GM23338 (cell line): Measurements from ENCODE around the gene C1orf50. TPM values are rescaled to one million over a fixed set of nuclear protein-coding genes. Genes with fewer than 3 reads are reported as not detected.

Experiments
- ATAC-seq: fragments of 200-7000 bp; cut with Tn5 transposase; 3 replicates; pipeline ENCODE4 v1.9.1; 2020
- DNase-seq: peaks from one replicate; pipeline ENCODE4 v3.0.0-alpha.2; 2015; ENCODE audit warnings: low spot score
- H2AFZ ChIP-seq: fragments of 200-600 bp; sonication (generic); 2 replicates; pipeline ENCODE4 v1.8.0; 2016; ENCODE audit warnings: antibody characterized with exemption, mild to moderate bottlenecking, moderate library complexity
- H3F3A ChIP-seq: fragments of 200-600 bp; sonication (generic); replicated peaks from 2 replicates; pipeline ENCODE4 v1.8.0; 2017; ENCODE audit warnings: antibody characterized with exemption, mixed run types, low read depth
- H3K27ac ChIP-seq: fragments of 200-600 bp; sonication (generic); 2 replicates; pipeline ENCODE4 v1.6.1; 2016; ENCODE audit warnings: low read depth
- H3K27me3 ChIP-seq: fragments of 200-600 bp; sonication (generic); 2 replicates; pipeline ENCODE4 v1.8.0; 2016; ENCODE audit warnings: mild to moderate bottlenecking, mixed run types, moderate library complexity; ENCODE audit not compliant: insufficient read depth
- H3K36me3 ChIP-seq: fragments of 200-600 bp; sonication (generic); 2 replicates; pipeline ENCODE4 v1.8.0; 2016; ENCODE audit warnings: mild to moderate bottlenecking; ENCODE audit not compliant: insufficient read depth
- H3K4me1 ChIP-seq: fragments of 200-600 bp; sonication (generic); 2 replicates; pipeline ENCODE4 v1.8.0; 2016; ENCODE audit warnings: mild to moderate bottlenecking, moderate library complexity; ENCODE audit not compliant: insufficient read depth
- H3K4me2 ChIP-seq: fragments of 200-600 bp; sonication (generic); 2 replicates; pipeline ENCODE4 v1.7.1; 2017; ENCODE audit warnings: mixed run types
- H3K4me3 ChIP-seq: fragments of 200-600 bp; sonication (generic); 2 replicates; pipeline ENCODE4 v1.6.1; 2016; ENCODE audit warnings: mixed run types
- H3K79me2 ChIP-seq: fragments of 200-600 bp; sonication (generic); replicated peaks from 2 replicates; pipeline ENCODE4 v1.8.0; 2017; ENCODE audit warnings: mild to moderate bottlenecking; ENCODE audit not compliant: insufficient read depth
- H3K9me2 ChIP-seq: fragments of 200-600 bp; sonication (generic); 2 replicates; pipeline ENCODE4 v1.8.0; 2017; ENCODE audit not compliant: insufficient read depth
- H4K20me1 ChIP-seq: fragments of 200-600 bp; sonication (generic); replicated peaks from 2 replicates; pipeline ENCODE4 v1.8.0; 2017; ENCODE audit warnings: mild to moderate bottlenecking; ENCODE audit not compliant: insufficient read depth
- H3K27ac Mint-ChIP-seq: 2 replicates; pipeline ENCODE4 v1.8.0; 2020; ENCODE audit warnings: inconsistent platforms, mild to moderate bottlenecking, moderate library complexity, mixed read lengths
- H3K27me3 Mint-ChIP-seq: 3 replicates; pipeline ENCODE4 v1.8.0; 2022; ENCODE audit warnings: low read depth, mild to moderate bottlenecking, moderate library complexity, mixed read lengths, inconsistent platforms; ENCODE audit not compliant: insufficient read depth, poor library complexity
- H3K36me3 Mint-ChIP-seq: 3 replicates; pipeline ENCODE4 v1.8.0; 2021; ENCODE audit warnings: low read depth, mild to moderate bottlenecking, inconsistent platforms, moderate library complexity, mixed read lengths
- H3K4me1 Mint-ChIP-seq: 3 replicates; pipeline ENCODE4 v1.8.0; 2020; ENCODE audit warnings: mild to moderate bottlenecking, inconsistent platforms, mixed read lengths
- H3K4me3 Mint-ChIP-seq: 3 replicates; pipeline ENCODE4 v1.8.0; 2021; ENCODE audit warnings: moderate library complexity, mild to moderate bottlenecking, inconsistent platforms, mixed read lengths
- H3K9me3 Mint-ChIP-seq: 3 replicates; pipeline ENCODE4 v1.8.0; 2020; ENCODE audit warnings: moderate library complexity, mild to moderate bottlenecking, inconsistent platforms, mixed read lengths
- CREB1 ChIP-seq: fragments of 250-450 bp; sonication (Bioruptor Pico); IDR thresholded peaks from 2 replicates; pipeline ENCODE4 v1.5.0; 2020; ENCODE audit warnings: low read depth, mild to moderate bottlenecking, moderate library complexity
- CTCF ChIP-seq, 2 experiments: fragments of 200-600 bp in 1 of 2; sonication (generic) in 1 of 2; conservative IDR thresholded peaks; 2 replicates each; pipeline versions ENCODE4 v1.5.1 to v1.6.1; 2016 to 2017; ENCODE audit warnings: antibody characterized with exemption in 2 of 2, low read depth in 2 of 2, mild to moderate bottlenecking in 2 of 2, moderate library complexity in 1 of 2
- ETS1 ChIP-seq: IDR thresholded peaks from 2 replicates; pipeline ENCODE4 v1.6.1; 2016; ENCODE audit warnings: antibody characterized with exemption
- EZH2 ChIP-seq: fragments of 200-600 bp; sonication (generic); IDR thresholded peaks from one replicate; pipeline ENCODE4 v1.8.0; 2017; ENCODE audit warnings: antibody characterized with exemption, mild to moderate bottlenecking, low read depth; ENCODE audit not compliant: unreplicated experiment
- EZH2phosphoT487 ChIP-seq: fragments of 200-600 bp; sonication (generic); IDR thresholded peaks from one replicate; pipeline ENCODE4 v1.8.1; 2018; ENCODE audit warnings: antibody characterized with exemption; ENCODE audit not compliant: unreplicated experiment
- JUNB ChIP-seq: IDR thresholded peaks from one replicate; pipeline ENCODE4 v1.6.1; 2016; ENCODE audit warnings: antibody characterized with exemption; ENCODE audit not compliant: unreplicated experiment
- NANOG ChIP-seq: IDR thresholded peaks from 2 replicates; pipeline ENCODE4 v1.6.1; 2016; ENCODE audit warnings: antibody characterized with exemption, borderline replicate concordance
- POLR2AphosphoS5 ChIP-seq: IDR thresholded peaks from 2 replicates; pipeline ENCODE4 v1.6.1; 2016; ENCODE audit warnings: antibody characterized with exemption, low read depth
- STAT1 ChIP-seq: IDR thresholded peaks from one replicate; pipeline ENCODE4 v1.6.1; 2016; ENCODE audit warnings: antibody characterized with exemption; ENCODE audit not compliant: unreplicated experiment
- ZNF114 ChIP-seq: fragments of 250-450 bp; sonication (Bioruptor Pico); IDR thresholded peaks from 2 replicates; pipeline ENCODE4 v1.5.0; 2020; ENCODE audit warnings: mild to moderate bottlenecking, moderate library complexity
- ZNF331 ChIP-seq: fragments of 250-450 bp; sonication (Bioruptor Pico); IDR thresholded peaks from 2 replicates; pipeline ENCODE4 v1.5.0; 2020; ENCODE audit warnings: low read depth, mild to moderate bottlenecking, moderate library complexity
- ZNF462 ChIP-seq: fragments of 250-450 bp; sonication (Bioruptor Pico); IDR thresholded peaks from 2 replicates; pipeline ENCODE4 v1.5.0; 2020; ENCODE audit warnings: mild to moderate bottlenecking, moderate library complexity
- polyA plus RNA-seq: library from polyadenylated mRNA; unstranded; fragments of >200 nt; fragmentation: Nextera tagmentation; extraction: Ambion mirVana; gene quantifications from 2 replicates; pipeline ENCODE4 v1.2.1, GENCODE V29; 2016
- total RNA-seq: library from RNA; depleted of rRNA; stranded (reverse); fragments of >200 nt; shearing (Covaris generic); gene quantifications from 2 replicates; pipeline ENCODE4 v1.2.3, GENCODE V29; 2014
- TF ChIP-seq, protein P1 (sequence below): IDR thresholded peaks from one replicate; pipeline ENCODE4 v1.6.1; 2018; ENCODE audit warnings: antibody characterized with exemption; ENCODE audit not compliant: unreplicated experiment

Gene C1orf50
- total and polyA plus RNA-seq, 2 experiments from 2014 or later: 4.4 to 4.7 TPM

DNA sequence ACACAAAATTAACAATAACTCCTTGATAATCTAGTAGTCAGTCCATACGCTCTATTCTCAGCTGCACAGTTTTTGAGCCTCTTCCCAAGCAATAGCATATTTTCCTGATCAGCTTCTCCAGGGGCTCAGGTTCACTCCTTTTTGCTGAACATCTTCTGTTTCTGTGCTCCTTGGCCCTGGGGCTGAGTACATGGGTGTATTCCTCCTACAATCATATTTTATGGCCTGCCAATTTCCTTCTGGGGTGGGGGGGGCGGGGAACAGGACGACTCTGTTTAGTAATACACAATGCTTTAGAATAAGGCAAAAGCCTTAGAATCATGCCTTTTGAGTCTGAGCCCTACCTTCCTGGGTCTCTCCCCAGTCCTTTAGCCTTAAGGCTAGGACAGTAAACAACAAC lies 35.5 kb upstream of the C1orf50 start:
- Histone ChIP-seq H4K20me1 (no peaks in the 10 kb centered on the region), H3K27ac (no peak overlapping the region), H2AFZ (no peak overlapping the region), H3K27me3 (no peaks in the 10 kb centered on the region), H3K36me3 (no peaks in the 10 kb centered on the region), H3K9me2 (no peaks in the 10 kb centered on the region), H3F3A (no peaks in the 10 kb centered on the region), H3K4me2 (no peak overlapping the region), H3K4me3 (no peak overlapping the region), H3K79me2 (no peaks in the 10 kb centered on the region), H3K4me1 (no peaks in the 10 kb centered on the region)
- ATAC-seq (no peak), DNase-seq (no peak)
- Mint-ChIP-seq H3K36me3 (no peaks in the 10 kb centered on the region; the same call in 2 of the 3 replicates), H3K27ac (no peak overlapping the region), H3K4me1 (peaks cover 12% of the 10 kb centered on the region), H3K27me3 (peaks cover 4% of the 10 kb centered on the region), H3K4me3 (no peak overlapping the region), H3K9me3 (no peaks in the 10 kb centered on the region)
- TF ChIP-seq EZH2: no peak
- TF ChIP-seq JUNB: no peak
- TF ChIP-seq STAT1: no peak
- TF ChIP-seq, protein P1, sequence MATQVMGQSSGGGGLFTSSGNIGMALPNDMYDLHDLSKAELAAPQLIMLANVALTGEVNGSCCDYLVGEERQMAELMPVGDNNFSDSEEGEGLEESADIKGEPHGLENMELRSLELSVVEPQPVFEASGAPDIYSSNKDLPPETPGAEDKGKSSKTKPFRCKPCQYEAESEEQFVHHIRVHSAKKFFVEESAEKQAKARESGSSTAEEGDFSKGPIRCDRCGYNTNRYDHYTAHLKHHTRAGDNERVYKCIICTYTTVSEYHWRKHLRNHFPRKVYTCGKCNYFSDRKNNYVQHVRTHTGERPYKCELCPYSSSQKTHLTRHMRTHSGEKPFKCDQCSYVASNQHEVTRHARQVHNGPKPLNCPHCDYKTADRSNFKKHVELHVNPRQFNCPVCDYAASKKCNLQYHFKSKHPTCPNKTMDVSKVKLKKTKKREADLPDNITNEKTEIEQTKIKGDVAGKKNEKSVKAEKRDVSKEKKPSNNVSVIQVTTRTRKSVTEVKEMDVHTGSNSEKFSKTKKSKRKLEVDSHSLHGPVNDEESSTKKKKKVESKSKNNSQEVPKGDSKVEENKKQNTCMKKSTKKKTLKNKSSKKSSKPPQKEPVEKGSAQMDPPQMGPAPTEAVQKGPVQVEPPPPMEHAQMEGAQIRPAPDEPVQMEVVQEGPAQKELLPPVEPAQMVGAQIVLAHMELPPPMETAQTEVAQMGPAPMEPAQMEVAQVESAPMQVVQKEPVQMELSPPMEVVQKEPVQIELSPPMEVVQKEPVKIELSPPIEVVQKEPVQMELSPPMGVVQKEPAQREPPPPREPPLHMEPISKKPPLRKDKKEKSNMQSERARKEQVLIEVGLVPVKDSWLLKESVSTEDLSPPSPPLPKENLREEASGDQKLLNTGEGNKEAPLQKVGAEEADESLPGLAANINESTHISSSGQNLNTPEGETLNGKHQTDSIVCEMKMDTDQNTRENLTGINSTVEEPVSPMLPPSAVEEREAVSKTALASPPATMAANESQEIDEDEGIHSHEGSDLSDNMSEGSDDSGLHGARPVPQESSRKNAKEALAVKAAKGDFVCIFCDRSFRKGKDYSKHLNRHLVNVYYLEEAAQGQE: no peak
- no peak for TF ChIP-seq NANOG
- TF ChIP-seq CTCF (conservative IDR thresholded peaks at IDR 0.05; ENCODE audit: low read depth in 2 of 2): no peak
- TF ChIP-seq ZNF462: no peak
- no peak for TF ChIP-seq ETS1
- no peak for TF ChIP-seq CREB1
- no peak for TF ChIP-seq POLR2AphosphoS5
- no peak for TF ChIP-seq ZNF114 (CRISPR knock-in tag)
- no peak for TF ChIP-seq EZH2phosphoT487
- no peak for TF ChIP-seq ZNF331 (CRISPR knock-in tag)
